GM18907 (cell line): ENCODE measurements around the gene OPTC.
"Not testable (repeated sequence)": the region's sequence is repeated elsewhere in the genome, so short reads cannot be mapped to it uniquely, and the experiment has no call there.

Experiments used
- ATAC-seq: cut with Tn5 transposase; IDR thresholded peaks from one replicate; pipeline ENCODE4 v1.9.1; 2021; ENCODE audit warnings: mild to moderate bottlenecking, moderate library complexity; ENCODE audit not compliant: unreplicated experiment

Gene OPTC, protein sequence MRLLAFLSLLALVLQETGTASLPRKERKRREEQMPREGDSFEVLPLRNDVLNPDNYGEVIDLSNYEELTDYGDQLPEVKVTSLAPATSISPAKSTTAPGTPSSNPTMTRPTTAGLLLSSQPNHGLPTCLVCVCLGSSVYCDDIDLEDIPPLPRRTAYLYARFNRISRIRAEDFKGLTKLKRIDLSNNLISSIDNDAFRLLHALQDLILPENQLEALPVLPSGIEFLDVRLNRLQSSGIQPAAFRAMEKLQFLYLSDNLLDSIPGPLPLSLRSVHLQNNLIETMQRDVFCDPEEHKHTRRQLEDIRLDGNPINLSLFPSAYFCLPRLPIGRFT

DNA sequence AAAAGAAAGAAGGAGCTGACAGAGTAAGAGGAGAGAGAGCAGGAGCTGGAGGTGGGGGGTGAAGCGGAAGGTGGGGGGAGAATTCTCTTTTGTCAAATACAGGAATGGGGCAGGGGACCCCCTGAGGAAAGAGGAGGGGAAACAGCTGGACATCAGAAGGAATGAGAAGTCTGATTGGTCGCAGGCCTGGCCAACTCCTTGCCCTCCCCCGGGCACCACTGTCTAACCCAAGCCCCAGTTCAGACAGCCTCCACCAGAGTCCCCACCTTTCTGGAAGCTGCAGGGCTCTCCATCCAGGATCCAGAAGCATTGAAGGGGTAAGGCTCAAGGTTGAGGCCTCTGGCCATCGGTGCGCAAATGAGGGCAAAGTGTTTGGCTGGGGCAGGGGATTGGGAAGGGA, at the start of gene OPTC:
TSS of gene OPTC (plus strand) at position 253 of the 400 bp plus-strand sequence. CDS start 1,853 bp downstream, outside the sequence.
- ATAC-seq = no peak

DNA sequence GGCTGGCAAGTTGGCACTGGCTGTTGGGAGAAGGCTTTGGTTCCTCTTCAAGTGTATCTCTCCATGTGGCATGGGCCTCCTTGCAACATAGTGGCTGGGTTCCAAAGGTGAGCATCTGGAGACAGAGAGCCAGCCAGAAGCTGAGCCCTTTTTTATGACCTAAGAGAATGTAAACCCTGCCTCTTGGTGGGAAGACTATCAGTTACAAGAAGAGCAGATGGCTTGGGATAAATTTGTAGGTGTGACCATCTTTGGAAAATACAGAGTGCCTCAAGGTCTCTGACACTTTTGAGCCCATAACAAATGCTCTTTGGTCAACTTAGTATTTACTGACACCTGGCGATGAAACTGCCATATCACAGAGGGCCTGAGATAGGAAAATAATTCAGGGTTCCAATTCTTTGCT, 49.8 kb upstream of the OPTC start:
- ATAC-seq = no peak

DNA sequence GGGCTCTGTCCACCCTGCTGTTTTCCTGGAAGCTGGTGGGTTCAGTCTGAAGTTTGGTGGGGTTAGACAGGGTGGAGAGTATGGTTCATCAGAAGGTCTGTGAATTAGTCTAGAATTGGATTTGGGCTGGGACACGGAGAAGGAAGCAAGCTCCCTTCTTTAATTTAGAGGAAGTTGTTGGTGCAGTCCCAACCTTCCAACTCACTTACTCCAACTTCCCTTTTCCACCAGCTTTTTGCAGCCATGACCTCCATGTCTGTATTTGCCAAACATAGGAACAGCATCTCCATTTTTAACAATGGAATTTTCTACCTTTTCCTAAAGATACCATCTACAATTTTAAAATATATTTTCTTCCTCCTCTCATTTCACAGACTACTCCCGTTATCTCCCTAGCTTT, 46.8 kb upstream of the OPTC start:
- no peak for ATAC-seq

DNA sequence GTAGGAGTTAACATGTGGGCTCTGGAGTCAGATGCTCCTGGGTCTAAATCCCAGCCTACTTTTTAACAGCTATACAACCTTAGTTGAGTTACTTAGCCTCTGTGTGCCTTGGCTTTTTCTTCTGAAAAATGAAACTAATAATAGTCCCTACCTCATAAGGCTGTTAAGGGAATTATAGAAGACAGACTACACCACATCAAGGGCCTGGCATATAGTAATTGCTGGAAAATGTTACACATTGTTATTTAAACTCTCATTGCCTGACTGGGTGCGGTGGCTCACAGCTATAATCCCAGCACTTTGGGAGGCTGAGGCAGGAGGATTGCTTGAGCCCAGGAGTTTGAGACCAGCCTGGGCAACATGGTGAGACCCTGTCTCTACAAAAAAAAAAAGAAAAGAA, 46.4 kb upstream of the OPTC start:
- not testable (repeated sequence) for ATAC-seq

DNA sequence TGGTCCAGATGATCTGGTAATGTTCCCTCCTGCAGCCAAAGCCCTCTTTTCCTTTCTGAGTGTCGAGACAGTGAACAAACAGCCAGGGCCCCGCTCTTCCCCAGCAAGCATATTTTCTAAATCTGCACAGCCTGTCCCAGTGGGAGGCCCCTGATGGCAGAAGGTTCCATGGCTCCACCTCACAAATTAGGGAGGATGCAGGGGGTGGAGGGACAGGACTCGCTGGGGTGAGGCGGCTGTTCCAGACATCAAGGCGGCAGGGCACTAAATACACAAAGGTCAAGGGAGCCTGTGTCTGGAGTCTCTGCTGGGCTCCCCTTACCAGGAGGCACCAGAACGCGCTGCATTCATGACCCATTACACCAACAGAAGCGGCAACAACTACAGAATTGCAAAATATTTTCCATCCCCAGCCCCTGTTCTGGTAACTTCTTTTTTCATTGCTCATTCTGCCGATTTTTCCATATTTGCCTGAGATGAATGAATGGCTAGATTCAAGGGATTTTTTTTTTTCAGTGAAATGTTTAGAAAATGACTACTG, 45.4 kb upstream of the OPTC start:
- ATAC-seq = no peak

DNA sequence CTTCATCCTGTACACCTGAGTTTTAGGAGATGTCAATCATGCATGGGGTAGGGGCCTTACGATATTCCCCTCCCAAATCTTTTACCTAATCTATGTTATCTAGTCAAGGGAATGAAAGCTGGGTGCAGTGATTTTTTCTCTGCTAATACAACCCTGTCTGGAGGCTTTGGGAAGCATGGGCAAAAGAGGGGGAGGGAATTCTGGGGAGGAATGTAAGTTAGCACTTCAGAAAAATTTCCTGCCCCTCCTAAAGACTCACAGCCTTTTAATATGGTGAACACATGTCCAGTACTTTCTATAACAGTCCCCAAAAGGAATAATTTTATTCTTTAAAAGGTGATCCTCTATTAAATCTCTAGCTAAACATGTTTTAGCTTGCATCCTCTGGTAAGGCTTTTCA, 44.0 kb upstream of the OPTC start:
- no peak for ATAC-seq

DNA sequence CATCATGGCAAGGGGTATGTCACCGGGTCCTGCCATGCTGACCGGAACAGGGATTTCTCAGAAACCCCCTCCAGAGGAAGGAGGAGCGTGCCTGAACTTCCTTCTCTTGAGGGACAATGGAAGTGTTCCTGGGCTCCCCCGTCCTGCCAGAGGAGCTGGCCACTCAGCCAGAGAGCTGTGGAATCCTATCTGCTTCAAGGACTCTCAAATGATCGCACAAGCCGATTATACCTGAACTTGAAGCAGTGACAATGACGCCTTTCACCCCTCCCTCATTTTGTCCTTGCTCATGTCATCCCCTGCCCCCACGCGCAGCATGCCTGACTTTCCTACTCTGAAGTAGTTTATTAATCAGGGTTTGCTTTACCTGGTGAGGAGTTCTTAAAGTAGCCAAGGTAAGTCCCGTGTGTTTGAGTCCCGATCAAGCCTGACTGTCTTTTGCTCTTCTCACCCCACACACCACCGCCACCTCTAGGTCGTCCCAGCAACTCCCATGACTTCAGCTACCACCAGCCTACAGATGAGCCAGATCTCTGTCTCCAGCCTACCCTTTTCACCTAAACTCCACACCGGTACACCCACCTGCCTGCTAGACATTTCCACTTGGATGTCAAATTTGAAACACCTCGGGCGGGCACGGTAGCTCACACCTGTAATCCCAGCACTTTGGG, 43.3 kb upstream of the OPTC start:
- no peak for ATAC-seq

DNA sequence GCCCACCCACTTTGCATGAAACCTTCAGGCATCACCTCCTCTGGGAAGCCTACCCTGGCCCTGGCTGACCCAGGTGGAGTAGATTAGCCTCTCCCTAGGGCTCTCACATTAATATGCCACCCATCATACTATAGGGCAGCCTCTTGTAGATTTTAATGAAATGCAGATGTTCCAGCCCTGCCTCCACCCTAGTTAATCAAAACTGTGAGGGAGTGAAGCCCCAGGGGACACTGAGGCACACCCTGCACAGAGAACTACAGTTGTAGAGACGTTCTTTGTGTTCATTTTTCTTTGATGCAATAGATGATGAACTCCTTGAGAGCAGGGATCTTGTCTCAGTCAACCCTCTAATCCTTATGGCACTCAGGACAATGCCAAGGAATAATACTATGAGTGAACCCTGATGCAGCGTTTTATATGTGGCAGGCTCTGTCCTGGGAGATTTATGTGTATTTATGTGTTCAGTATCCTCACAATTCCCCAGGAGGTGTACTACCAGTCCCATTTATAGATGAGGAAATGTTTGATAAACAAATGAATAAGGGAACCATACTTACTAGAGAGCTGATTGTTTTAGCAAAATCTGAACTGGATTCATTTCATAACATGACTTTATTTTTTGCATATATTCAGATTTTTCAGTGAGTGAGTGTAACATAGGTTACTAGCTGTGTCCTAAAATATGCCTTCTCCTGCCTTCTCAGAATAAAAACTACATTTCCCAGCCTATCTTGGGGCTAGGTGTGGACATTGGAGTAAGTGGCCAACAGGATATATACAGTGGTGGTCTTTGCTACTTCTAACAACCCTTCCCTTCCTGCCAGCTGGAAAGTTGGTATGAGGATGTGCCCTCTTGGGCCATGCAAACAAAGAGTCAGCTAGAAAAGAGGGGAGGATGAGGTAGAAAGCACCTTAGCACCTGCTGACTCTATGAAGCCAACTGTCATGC, 41.8 kb upstream of the OPTC start:
- ATAC-seq = no peak

DNA sequence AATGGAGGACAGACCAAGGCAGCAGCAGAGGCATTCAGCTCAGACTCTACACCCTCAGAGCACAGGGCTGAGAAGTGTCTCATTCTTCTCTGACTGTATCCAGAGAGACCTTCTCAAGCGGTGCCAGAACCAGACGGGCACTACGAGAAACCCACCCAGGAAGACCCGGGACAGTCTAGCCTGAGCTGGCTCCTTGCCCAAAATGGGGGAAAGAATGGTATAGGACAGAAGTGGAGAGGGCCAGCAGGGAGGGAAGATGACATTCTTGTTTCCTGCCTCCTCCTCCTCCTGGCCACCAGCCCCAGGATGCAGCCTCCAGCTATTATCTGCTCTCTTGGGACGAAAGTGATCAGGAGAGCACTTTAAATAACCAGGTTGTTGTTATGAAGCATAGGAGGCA, 40.9 kb upstream of the OPTC start:
- no peak for ATAC-seq

DNA sequence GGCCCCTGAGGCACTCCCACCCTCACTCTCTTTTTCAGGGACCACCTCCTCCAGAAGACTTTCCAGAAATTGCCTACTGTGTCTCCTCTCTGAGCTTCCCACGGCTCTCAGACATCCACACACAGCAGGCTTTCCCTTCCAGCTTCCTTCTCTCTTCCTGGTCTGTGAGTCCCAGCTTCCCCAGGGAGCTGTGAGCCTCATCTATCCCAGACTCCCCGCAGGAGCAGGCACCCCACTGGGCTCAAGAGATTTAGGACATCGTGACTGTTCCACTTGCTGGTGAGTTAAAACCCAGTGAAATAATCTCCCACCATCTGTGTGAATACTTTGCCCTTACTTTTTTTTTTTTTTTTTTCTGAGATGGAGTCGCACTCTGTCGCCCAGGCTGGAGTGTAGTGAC, 40.3 kb upstream of the OPTC start:
- no peak for ATAC-seq

DNA sequence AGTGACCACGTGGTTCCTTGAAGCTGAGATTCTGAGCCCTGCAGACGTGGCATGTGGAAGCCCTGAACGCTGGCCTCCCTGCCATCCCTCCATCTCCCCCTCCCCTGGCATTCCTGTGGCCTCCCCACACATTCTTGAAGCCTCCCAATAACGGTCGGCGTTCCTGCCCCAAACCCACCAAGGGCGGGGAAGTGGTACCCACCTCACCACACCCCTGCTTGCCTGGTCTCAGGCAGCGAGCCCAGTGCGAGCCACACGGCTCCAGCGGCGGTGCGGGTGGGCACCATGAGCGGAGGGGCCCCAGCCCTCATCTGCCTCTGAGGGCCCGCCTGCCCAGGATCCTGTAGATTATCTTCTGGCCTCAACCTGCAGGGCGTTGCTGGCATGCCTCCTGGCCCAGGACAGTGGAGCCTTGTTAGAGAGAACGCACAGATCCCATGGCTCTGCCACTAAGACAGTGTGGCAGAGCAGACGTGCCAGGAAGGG, 38.9 kb upstream of the OPTC start:
- no peak for ATAC-seq

DNA sequence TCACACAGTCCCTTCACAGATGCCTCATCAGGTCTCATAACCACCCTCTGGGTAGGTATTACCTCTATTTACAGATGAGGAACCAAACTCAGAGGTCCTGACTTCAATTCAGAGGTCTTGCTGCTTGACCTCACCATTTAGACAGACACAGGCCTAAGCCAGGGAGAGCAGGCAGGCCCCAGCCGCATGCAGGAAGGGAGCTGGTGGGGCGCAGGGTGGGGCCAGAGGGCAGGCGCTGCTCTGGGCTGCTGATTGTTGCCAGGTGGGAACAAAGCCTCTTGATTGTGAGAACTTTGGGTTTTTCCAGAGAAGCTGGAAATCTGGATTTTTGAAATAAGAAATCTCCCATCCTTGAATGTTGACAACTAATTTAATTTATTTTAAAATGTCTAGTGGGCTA, 38.2 kb upstream of the OPTC start:
- ATAC-seq = no peak

DNA sequence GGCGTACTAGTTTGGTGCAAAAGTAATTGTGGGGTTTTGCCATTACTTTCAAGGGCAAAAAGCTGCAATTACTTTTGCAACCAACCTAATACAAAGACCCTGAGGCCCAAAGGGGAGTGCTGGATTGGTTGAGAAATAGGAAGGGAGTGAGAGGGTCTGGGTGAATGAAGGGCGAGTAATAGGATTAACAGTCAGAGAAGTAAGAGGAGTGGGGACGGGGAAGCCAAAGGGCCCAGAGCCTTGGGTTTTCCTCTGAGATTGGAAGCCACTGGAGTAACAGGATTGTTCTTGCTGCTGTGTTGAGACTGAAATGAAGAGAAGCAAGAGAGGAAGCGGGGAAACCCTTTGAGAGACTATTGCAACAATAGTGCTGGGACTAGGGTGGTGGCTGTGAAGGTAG, 37.4 kb upstream of the OPTC start:
- ATAC-seq = no peak

DNA sequence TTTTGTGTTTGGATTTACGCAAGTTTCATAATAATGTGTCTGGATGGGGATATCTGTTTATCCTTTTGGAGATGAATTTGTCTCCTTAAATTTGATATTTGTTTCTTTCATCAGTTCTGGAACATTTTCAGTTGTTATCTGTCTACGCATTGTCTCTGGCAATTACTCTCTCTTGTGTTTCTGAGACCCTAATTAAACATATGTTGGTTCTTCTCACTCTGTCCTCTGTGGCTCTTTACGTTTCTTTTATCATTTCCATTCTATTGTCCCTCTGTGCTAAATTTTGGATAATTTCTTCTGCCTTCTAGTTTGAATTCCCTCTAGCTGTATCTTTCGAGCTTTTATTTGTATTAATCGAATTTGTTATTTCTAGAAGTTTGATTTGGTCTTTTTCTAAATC, 35.9 kb upstream of the OPTC start:
- no peak for ATAC-seq

DNA sequence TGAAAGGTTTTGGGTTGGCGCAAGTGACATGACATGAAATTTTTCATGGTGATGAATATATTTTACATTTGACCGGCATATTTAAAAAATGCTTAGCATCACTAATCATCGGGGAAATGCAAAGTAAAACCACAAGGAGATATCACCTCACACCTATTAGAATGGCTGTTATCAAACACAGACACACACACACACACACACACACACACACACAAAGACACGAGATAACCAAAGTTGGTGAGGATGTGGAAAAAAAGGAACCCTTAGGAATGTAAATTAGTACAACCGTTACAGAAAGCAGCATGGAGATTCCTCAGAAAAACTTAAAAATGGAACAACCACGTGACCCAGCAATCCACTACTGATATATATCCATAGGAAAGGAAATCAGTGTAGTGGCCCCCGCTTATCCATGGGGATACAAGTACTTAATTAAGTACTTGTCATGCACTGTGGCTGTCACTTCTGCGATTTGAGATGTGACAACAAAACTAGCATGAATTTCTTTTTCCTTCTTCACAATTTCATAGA, 34.2 kb upstream of the OPTC start:
- ATAC-seq = no peak

DNA sequence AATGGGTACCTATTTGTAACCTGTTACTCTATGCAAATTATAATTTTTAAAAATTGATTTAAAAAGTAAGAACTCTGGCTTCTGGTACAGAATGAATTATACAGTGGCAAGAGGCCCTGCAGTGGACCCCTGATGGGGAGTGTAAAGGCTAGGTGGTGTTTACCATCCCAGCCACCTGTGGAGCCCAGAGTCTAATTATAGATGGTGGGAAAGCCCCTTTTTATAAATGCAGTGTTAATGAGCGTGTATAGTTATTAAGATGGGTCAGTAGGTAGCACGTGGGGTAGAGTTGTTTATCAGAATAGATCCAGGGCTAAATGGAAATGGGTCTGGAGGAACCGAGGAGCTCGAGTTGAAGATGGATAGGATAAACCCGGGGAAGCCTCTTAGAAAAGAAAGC, 32.2 kb upstream of the OPTC start:
- ATAC-seq = no peak

DNA sequence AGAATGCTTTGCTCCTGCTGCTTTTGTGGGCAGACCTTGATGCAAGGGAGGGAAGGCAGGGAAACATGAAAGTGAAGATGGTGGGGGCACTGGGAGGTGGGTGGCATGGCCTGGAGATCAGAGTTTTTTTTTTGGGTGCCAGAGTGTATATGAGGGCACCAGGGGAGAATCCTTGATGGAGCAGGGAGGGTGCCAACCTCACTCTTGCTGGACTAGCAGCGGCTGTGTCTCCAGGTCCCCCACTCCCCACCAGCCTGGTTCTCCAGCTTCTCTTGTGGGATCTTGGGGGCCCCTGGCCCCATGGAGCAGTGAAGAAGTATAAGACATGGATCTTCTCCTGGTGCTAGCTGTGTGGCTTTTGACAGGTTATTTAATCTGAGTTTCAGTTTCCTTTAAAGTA, 31.8 kb upstream of the OPTC start:
- ATAC-seq = no peak

DNA sequence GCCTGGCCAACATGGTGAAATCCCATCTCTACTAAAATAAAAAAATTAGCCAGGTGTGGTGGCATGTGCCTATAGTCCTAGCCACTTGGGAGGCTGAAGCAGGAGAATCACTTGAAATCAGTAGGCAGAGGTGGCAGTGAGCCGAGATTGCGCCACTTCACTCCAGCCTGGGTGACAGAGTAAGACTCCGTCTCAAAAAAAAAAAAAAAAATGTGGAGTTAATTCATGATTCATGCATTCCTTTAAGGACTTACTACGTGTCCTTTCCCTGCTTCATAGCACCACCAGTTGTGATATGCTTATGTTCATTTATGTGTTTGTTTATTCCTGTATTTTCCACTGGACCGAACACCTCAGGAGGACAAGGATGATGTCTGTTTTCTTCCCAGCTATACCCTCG, 31.1 kb upstream of the OPTC start:
- no peak for ATAC-seq

DNA sequence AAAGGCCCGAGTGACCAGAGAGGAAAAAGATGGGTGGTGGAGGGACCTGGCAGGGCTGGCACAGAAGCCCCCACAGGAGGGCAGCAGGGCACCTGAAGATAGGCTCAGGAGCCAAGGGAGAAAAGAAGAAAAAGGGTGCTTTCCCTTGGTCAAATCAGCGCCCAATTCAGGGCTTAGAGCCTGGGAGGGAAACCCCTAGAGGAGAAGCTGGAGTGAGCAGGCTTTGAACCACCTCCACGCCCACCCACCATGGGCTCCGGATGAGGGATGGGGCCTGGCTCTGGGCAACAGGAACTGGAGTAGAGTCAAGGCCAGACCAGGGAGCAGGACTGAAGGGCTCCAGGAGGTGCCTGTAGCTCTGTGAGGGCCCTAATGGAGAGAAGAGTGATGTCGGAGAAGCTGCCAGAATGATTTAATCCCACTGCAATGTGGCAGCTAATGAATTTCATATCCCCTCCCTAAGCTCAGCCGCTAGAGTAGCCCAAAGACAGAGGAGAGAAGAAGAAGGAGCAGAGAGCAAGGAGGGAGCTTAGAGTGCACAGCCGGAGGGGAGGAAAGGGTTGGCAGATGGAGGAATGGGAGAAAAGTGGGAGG, 30.4 kb upstream of the OPTC start:
- no peak for ATAC-seq

DNA sequence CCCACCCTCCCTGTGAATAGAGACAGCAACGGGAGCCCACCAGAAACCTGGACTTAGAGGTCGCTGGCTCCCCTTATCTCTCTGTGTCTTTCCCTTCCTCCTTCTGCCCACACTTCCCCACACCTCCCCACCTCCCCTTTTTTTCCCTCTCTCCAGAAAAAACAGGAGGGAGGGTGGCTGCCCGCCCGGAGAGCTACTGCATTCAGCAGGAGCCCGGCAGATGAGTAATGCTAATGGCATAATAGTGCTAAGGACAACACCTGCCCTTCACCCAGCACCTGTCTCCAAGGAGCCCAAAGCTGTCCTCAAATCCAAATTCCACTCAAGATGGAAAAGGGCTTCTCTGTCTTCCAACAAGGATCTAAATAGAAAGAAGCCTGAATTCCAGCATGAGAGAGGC, 29.7 kb upstream of the OPTC start:
- ATAC-seq = no peak

DNA sequence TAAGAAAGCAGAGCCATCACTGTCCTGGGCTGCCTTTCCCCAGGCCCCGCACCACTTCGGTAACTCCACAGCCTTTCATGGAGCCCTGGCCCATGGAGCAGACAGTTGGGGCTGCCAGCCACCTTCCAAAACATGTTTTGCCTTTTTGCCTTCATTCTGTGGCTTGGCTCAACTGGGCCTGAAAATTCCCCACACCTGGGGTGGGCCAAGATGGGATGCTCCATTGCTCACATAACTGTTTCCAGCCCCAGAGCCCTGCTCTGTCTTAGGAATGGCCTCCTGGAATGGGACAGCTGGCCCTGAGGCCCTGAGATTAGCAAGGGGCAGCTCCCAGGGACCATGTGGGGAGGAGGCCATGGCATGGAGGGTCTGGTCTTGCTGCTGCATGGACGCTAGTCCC, 29.2 kb upstream of the OPTC start:
- no peak for ATAC-seq
